ENCODE results near the gene DENND2D.
A peak's percentile ranks its signal among the peaks of the same experiment; 100 is the strongest.

The DENND2D gene

DNA sequence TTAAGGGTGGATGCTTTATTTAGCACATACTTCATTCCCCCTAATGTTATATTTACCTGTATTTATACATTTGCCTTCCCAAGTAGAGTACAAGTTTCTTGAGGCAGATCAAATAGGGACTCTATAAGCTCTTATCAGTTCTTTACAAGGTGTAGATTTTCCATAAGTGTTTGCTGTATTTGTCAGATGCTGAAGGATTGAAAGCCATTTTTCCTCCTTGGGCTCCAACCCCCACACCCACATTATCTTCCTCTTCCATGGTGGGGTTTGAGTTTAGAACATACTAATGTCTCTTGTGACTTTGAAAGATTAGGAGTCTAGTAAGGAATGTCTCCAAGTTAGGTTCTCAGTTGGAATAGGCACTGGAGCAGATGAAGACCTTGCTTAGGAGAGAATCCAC, 24.6 kb upstream of the DENND2D start:
- DNase-seq (ENCODE audit: extremely low read depth, insufficient read length): no peak
- no peak for TF ChIP-seq CTCF (IDR thresholded peaks at IDR 0.05; ENCODE audit: insufficient read depth, low read length, poor library complexity, severe bottlenecking)
- Histone ChIP-seq H3K4me3 (replicated peaks; ENCODE audit: low read depth, low read length) (no peak overlapping the region), H3K36me3 (ENCODE audit: control insufficient read depth, insufficient read depth, low read length) (no peaks in the 10 kb centered on the region), H3K27me3 (replicated peaks; ENCODE audit: control insufficient read depth, insufficient read depth, low read length) (no peaks in the 10 kb centered on the region)

- Histone ChIP-seq H3K36me3 (ENCODE audit: control insufficient read depth, insufficient read depth, low read length) (no peaks in the 10 kb centered on the region), H3K4me3 (replicated peaks; ENCODE audit: low read depth, low read length) (no peak overlapping the region), H3K27me3 (replicated peaks; ENCODE audit: control insufficient read depth, insufficient read depth, low read length) (no peaks in the 10 kb centered on the region)
- DNase-seq (ENCODE audit: extremely low read depth, insufficient read length): no peak
- no peak for TF ChIP-seq CTCF (IDR thresholded peaks at IDR 0.05; ENCODE audit: insufficient read depth, low read length, poor library complexity, severe bottlenecking)
These were observed 22.8 kb upstream of the DENND2D start for GRCh38 chr1:111223126-111223685.

GRCh38 chr1:111222308-111223125, 22.1 kb upstream of the DENND2D start:
- peak; percentile 84 for DNase-seq (ENCODE audit: extremely low read depth, insufficient read length)
- TF ChIP-seq CTCF (IDR thresholded peaks at IDR 0.05; ENCODE audit: insufficient read depth, low read length, poor library complexity, severe bottlenecking): peak; percentile 89
- peak overlapping the region; percentile 2; the same call in 1 of the 2 replicates for H3K4me3 ChIP-seq (replicated peaks; ENCODE audit: low read depth, low read length)
- no peaks in the 10 kb centered on the region for H3K27me3 ChIP-seq (replicated peaks; ENCODE audit: control insufficient read depth, insufficient read depth, low read length)
- H3K36me3 ChIP-seq (ENCODE audit: control insufficient read depth, insufficient read depth, low read length): no peaks in the 10 kb centered on the region

DNA sequence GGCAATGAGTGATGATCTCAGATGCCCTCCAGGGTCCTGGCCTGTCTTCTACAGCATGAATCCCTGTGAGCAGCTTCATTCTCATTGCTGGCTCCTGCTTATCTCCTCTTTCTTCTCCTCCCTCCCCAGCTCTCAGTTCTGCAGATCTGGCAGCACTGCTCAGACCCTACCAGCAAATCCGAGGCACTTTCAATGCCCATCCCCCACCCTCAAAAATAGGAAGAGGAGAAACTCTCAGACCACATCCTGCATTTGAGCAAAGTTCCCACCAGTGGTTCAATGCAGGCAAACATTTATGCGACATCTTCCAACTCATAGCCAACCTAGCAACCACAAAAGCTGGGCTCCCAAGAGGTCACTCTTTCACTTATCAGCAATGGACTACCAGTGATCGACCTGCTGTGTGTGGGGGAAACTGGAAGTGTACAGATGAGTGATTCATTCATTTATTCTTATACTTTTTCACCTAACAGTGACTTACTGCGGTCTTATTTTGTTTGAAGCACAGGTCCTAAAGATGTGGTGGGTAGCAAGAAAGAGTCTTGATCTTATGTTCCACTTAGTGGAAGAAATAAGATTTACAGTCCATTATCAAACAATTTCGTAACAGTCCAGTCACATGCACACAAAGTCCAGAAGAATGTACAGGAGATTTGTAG, 21.3 kb upstream of the DENND2D start:
- Histone ChIP-seq H3K36me3 (ENCODE audit: control insufficient read depth, insufficient read depth, low read length) (no peaks in the 10 kb centered on the region), H3K4me3 (replicated peaks; ENCODE audit: low read depth, low read length) (0 out of 2 replicates have a peak overlapping the region, but pooled peaks have one; percentile 2), H3K27me3 (replicated peaks; ENCODE audit: control insufficient read depth, insufficient read depth, low read length) (no peaks in the 10 kb centered on the region)
- TF ChIP-seq CTCF (IDR thresholded peaks at IDR 0.05; ENCODE audit: insufficient read depth, low read length, poor library complexity, severe bottlenecking): no peak
- DNase-seq (ENCODE audit: extremely low read depth, insufficient read length): peak; percentile 81

GRCh38 chr1:111221276-111221632, 20.8 kb upstream of the DENND2D start:
- DNase-seq (ENCODE audit: extremely low read depth, insufficient read length): no peak
- no peak overlapping the region for H3K4me3 ChIP-seq (replicated peaks; ENCODE audit: low read depth, low read length)

More at GRCh38 chr1:111221276-111221632, 20.8 kb upstream of the DENND2D start:
- TF ChIP-seq CTCF (IDR thresholded peaks at IDR 0.05; ENCODE audit: insufficient read depth, low read length, poor library complexity, severe bottlenecking): no peak
- Histone ChIP-seq H3K27me3 (replicated peaks; ENCODE audit: control insufficient read depth, insufficient read depth, low read length) (no peaks in the 10 kb centered on the region), H3K36me3 (ENCODE audit: control insufficient read depth, insufficient read depth, low read length) (no peaks in the 10 kb centered on the region)

Measured in GM06990 (cell line).